Ectodermal cell (in vitro differentiated cells): Measurements from ENCODE around the gene PARD3B.

Source experiments
- H3K27ac ChIP-seq: 2 replicates; pipeline ENCODE4 v1.7.0; 2013; ENCODE audit warnings: mild to moderate bottlenecking, low read depth, low read length; ENCODE audit not compliant: insufficient read depth, poor library complexity, severe bottlenecking
- H3K27me3 ChIP-seq: 2 replicates; pipeline ENCODE4 v1.7.0; 2013; ENCODE audit warnings: mild to moderate bottlenecking, low read length; ENCODE audit not compliant: insufficient read depth, control insufficient read depth, poor library complexity, severe bottlenecking
- H3K36me3 ChIP-seq: one replicate; pipeline ENCODE4 v1.7.0; 2013; ENCODE audit warnings: low read length; ENCODE audit not compliant: control insufficient read depth, insufficient read depth
- H3K4me1 ChIP-seq: one replicate; pipeline ENCODE4 v1.7.0; 2013; ENCODE audit warnings: low read length; ENCODE audit not compliant: control insufficient read depth, insufficient read depth
- H3K4me3 ChIP-seq: 2 replicates; pipeline ENCODE4 v1.7.0; 2013; ENCODE audit warnings: low read depth, low read length, control low read depth; ENCODE audit not compliant: insufficient read depth
- H3K9me3 ChIP-seq: 2 replicates; pipeline ENCODE4 v1.7.0; 2013; ENCODE audit warnings: mild to moderate bottlenecking, low read length, moderate library complexity; ENCODE audit not compliant: control insufficient read depth
- WGBS, 2 experiments: methylation state at CpG; one replicate each; pipeline ENCODE4 v1.1.7; 2013; ENCODE audit warnings: missing lambda C conversion rate in 2 of 2; 5-methylcytosine and 5-hydroxymethylcytosine counted together

The PARD3B gene

GRCh38 chr2:205494537-205495235 lies 949.4 kb downstream of the PARD3B start:
- H3K4me1 ChIP-seq, result peaks cover 4% of the 10 kb centered on the region
- H3K27me3 ChIP-seq, result no peaks in the 10 kb centered on the region
- WGBS, 2 experiments, result 90% methylated on average over 6 to 7 of the region's 7 CpGs
- no peaks in the 10 kb centered on the region for H3K9me3 ChIP-seq
- no peak overlapping the region for H3K27ac ChIP-seq
- H3K36me3 ChIP-seq, result no peaks in the 10 kb centered on the region
- no peak overlapping the region for H3K4me3 ChIP-seq

DNA sequence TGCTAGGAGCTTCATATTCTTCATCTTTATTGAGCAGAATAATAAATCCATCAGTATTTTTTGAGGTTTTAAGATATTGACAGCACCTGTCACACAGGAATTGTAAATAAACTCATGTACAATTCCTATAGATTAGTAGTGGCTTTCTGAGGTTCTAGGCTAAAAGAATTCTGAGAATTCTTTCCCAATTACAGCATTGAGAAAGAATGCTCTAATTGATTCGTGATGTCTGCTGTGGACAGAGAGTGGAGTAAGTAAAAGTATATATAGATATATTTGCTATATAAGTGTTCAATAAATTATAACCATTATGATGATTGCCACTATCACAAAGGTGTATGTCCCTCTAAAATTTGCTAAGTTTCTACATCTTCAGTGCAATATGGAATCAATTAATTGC lies 950.5 kb downstream of the PARD3B start:
- Histone ChIP-seq H3K36me3 (no peaks in the 10 kb centered on the region), H3K27me3 (no peaks in the 10 kb centered on the region), H3K9me3 (no peaks in the 10 kb centered on the region), H3K4me1 (peaks cover 4% of the 10 kb centered on the region), H3K4me3 (no peak overlapping the region), H3K27ac (no peak overlapping the region)
- 83% methylated on average over 1 of the region's 1 CpG; no CpG with 5 or more reads in 1 of the 2 experiments for WGBS, 2 experiments

GRCh38 chr2:205496370-205496769 lies 951.1 kb downstream of the PARD3B start:
- Histone ChIP-seq H3K4me3 (no peak overlapping the region), H3K27me3 (no peaks in the 10 kb centered on the region), H3K9me3 (no peaks in the 10 kb centered on the region), H3K36me3 (no peaks in the 10 kb centered on the region), H3K27ac (no peak overlapping the region), H3K4me1 (peaks cover 4% of the 10 kb centered on the region)
- 83 to 100% methylated on average over 1 of the region's 1 CpG for WGBS, 2 experiments

- Histone ChIP-seq H3K36me3 (no peaks in the 10 kb centered on the region), H3K9me3 (no peaks in the 10 kb centered on the region), H3K4me1 (peaks cover 4% of the 10 kb centered on the region), H3K4me3 (no peak overlapping the region), H3K27ac (no peak overlapping the region), H3K27me3 (no peaks in the 10 kb centered on the region)
- WGBS, 2 experiments, result 73 to 80% methylated on average over 6 of the region's 6 CpGs
Measured at GRCh38 chr2:205496772-205497171, 951.5 kb downstream of the PARD3B start.

DNA sequence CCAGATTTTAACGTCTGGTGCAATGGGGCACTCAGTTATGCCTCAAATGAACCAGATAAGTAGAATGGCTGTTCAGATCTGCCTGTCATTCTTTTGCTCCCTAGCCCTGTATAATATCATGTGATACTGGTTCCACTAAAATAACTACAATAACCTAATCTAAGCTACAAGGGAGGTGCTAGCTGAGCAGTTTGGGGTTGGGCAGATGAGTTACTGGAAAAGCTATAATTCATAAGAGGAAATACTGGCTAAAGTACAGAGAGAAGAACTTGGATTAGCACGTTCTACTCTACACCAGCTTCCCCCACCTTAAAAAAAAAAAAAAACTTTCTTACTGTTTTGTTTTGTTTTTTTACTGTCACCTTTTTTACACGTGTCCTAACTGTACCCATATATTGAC lies 953.7 kb downstream of the PARD3B start:
- 90 to 94% methylated on average over 3 of the region's 3 CpGs for WGBS, 2 experiments
- H3K27me3 ChIP-seq, result no peaks in the 10 kb centered on the region
- no peaks in the 10 kb centered on the region for H3K9me3 ChIP-seq
- H3K27ac ChIP-seq, result no peak overlapping the region
- H3K36me3 ChIP-seq, result no peaks in the 10 kb centered on the region
- peaks cover 4% of the 10 kb centered on the region for H3K4me1 ChIP-seq
- no peak overlapping the region for H3K4me3 ChIP-seq

DNA sequence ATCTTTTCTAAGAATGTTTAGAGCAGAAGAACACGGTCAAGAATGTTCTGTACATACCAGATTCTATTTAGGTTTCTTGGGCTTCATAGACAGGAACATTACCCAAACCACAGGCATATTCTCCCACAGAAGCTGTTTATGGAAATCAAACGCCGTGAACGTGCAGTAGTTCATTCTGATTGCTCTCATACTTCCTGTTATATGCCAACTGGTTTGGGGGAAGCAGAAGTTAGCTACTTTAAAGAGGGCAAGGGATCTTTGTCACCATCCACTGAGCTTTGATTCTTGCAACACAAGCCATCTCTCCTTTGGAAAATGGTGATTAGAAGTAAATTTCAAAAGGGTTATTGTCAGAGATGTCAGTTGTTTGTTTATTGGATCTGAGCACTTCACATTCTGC lies 954.8 kb downstream of the PARD3B start:
- H3K27ac ChIP-seq, result no peak overlapping the region
- WGBS, 2 experiments, result 92 to 98% methylated on average over 4 of the region's 4 CpGs
- no peak overlapping the region for H3K4me3 ChIP-seq

GRCh38 chr2:205500951-205501350 lies 955.7 kb downstream of the PARD3B start:
- H3K4me3 ChIP-seq, result no peak overlapping the region
- peaks cover 4% of the 10 kb centered on the region for H3K4me1 ChIP-seq
- H3K27ac ChIP-seq, result no peak overlapping the region
- H3K9me3 ChIP-seq, result no peaks in the 10 kb centered on the region
- H3K36me3 ChIP-seq, result no peaks in the 10 kb centered on the region
- WGBS, 2 experiments, result 94 to 95% methylated on average over 6 of the region's 6 CpGs
- H3K27me3 ChIP-seq, result no peaks in the 10 kb centered on the region

More for the DNA sequence above, 954.8 kb downstream of the PARD3B start:
- H3K9me3 ChIP-seq, result no peaks in the 10 kb centered on the region
- H3K36me3 ChIP-seq, result no peaks in the 10 kb centered on the region
- no peaks in the 10 kb centered on the region for H3K27me3 ChIP-seq
- peaks cover 4% of the 10 kb centered on the region for H3K4me1 ChIP-seq

DNA sequence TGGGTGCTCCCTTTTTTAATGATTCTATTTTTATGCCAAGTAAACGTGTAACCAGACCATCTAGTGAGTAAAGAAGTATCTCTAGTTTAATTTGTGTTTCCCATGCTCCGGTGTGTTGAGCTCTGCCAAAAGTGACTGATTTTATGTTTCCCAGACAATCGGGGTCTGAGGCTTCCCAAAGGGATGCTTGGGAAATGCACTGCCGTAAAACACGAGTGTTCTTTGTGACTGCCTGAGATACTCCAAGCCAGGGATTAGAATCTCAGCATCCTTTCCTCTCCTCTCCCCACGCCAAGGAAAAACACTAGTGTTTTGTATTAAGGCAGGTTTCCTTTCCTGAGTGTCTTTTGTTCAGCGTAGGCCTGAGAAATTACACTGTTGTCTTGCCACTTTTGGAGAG lies 956.6 kb downstream of the PARD3B start:
- no peak overlapping the region for H3K4me3 ChIP-seq
- no peaks in the 10 kb centered on the region for H3K36me3 ChIP-seq
- whole genome bisulfite sequencing, 2 experiments, result 91 to 94% methylated on average over 7 of the region's 7 CpGs
- no peak overlapping the region for H3K27ac ChIP-seq
- H3K9me3 ChIP-seq, result no peaks in the 10 kb centered on the region
- H3K4me1 ChIP-seq, result no peaks in the 10 kb centered on the region
- H3K27me3 ChIP-seq, result no peaks in the 10 kb centered on the region

GRCh38 chr2:205505371-205505770 lies 960.1 kb downstream of the PARD3B start:
- H3K27ac ChIP-seq, result no peak overlapping the region
- no peaks in the 10 kb centered on the region for H3K27me3 ChIP-seq
- no peaks in the 10 kb centered on the region for H3K36me3 ChIP-seq
- 95% methylated on average over 2 of the region's 2 CpGs for WGBS, 2 experiments
- no peaks in the 10 kb centered on the region for H3K9me3 ChIP-seq
- H3K4me1 ChIP-seq, result peaks cover 8% of the 10 kb centered on the region
- no peak overlapping the region for H3K4me3 ChIP-seq

DNA sequence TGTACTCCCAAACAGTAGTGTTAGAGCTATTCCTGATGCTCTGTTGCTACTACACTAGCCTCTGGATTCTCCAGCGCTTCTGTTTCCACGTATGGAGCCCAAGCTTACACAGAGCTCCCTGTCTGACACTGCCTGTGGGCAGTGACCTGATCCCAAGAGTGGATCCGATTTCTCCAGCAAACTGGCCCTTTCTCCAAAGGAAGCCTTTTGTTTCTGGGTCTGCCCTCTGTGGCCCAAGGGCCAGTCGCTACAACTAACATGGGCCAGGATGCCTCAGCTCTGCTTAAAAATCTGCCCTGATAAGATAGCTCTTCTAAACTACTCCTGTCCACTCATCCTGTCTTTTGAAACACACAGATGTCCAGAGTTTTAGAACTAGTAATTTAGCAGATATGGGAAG lies 964.4 kb downstream of the PARD3B start:
- Histone ChIP-seq H3K9me3 (no peaks in the 10 kb centered on the region), H3K36me3 (no peaks in the 10 kb centered on the region), H3K27me3 (no peaks in the 10 kb centered on the region), H3K4me3 (no peak overlapping the region), H3K27ac (no peak overlapping the region), H3K4me1 (peaks cover 10% of the 10 kb centered on the region)
- 90% methylated on average over 4 of the region's 4 CpGs for WGBS, 2 experiments
